Stimulated activated CD8-positive, alpha-beta memory T cell treated with anti-CD3 and anti-CD28 coated beads, Interleukin-4, amount 100 ng/mL, for 4 hours (primary cell): ENCODE measurements around the gene SGCD.

Experiments used
- DNase-seq, 2 donors: peaks; one replicate each; pipeline ENCODE4 v3.0.0-alpha.2; 2020; ENCODE audit warnings: low read depth in 2 of 2, low spot score in 1 of 2

The SGCD gene

GRCh38 chr5:156758011-156758791 lies 431.2 kb downstream of the SGCD start:
- no peak for DNase-seq

- no peak for DNase-seq
Observed at GRCh38 chr5:156759156-156759555, 432.2 kb downstream of the SGCD start.

- no peak for DNase-seq
Observed at GRCh38 chr5:156762771-156763170, 435.8 kb downstream of the SGCD start.

GRCh38 chr5:156764176-156764971 lies 437.4 kb downstream of the SGCD start:
- no peak for DNase-seq

GRCh38 chr5:156774273-156774672 lies 447.3 kb downstream of the SGCD start:
- DNase-seq, result no peak

DNA sequence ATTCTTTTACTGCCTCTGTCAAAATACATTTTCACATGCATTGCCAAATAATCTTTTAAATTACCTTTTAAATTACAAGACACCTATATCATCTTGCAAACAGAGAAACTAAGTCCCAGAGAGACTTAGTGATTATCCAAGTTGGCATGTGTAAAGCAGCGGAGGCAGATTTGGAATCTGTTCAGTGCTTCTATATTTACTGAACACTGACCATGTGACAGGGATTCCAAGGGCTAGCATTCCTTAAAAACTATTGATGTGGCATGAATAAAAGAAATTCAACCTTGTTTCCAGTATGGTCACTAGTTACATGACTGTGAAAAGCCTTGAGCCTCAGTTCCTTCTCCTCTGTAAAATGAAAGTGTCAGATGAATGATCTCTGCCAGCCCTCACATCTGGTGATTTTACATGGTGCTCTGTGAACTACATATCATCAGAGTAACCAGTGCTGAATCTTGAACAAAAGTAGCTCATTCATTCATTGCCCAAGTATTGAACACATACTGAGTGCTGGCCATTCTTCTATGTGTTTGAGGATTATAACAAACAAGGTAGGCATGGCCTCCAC lies 451.3 kb downstream of the SGCD start:
- no peak for DNase-seq

DNA sequence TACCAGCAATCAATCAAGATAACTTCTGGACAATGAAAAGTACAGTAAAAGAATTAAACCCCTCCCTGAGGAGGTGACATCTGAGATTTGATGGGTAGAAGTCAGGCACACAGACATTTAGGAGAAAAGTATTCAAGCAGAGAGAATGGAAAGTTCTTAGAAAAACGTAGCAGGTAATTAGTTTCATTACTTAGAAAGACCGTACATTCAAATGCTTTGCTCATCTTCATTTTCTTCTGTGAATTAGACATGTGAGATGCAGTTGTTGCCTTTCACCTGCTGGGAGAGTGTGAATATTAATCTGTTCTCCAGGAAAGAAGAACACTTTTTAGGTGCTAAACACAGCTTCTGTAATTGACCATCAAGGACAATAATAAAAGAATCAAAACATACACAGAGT lies 451.8 kb downstream of the SGCD start:
- DNase-seq, result no peak

DNA sequence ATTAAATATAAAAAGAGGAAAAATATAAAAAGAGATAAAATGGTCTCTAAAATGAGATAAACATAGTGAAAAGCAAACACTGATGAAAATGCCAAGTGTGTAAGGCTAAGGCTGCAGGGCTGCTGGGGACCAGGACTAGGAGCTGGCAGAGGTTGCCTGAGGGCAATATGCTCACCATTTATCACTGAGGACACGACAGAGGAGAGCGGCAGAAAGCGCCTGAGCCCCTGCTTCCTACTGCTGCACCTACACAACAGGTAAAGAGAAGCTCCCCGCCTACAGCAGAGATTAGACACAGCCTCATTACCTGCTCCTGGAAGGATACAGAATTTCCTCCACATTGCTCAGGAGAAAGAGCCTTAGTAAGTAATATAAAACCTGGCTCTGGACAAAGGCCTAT lies 452.5 kb downstream of the SGCD start:
- no peak for DNase-seq

DNA sequence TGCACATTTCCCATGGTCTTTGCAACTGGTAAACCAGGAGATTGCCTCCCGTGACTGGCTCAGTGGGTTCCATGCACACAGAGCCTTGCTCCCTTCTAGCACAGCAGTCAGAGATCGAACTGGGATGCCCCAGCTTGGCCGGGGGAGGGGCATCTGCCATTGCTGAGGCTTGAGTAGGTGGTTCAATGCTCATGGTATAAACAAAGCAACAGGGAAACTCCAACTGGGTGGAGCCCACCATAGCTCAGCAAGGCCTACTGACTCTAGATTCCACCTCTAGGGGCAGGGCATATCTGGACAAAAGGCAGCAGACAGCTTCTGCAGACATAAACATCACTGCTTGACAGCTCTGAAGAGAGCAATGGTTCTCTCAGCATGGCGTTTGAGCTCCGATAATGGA lies 456.1 kb downstream of the SGCD start:
- no peak for DNase-seq

- no peak for DNase-seq
Observed at GRCh38 chr5:156794687-156795086, 467.7 kb downstream of the SGCD start.

DNA sequence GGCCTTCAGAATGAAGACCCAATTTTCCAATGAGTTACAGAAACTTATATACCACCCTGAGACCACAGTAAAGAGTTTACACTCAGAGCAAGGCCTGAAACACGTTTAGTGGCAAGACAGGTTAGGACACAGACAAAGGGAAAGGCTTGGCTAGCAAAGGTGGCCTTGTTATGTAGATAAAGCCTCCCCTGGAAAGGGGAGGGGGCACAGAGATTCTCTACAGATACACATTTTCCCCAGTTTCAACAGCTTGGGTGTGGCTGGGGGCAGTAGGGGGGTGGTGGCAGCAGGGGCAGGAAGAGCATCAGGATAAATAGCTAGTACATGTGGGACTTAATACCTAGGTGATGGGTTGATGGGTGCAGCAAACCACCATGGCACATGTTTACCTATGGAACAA lies 471.2 kb downstream of the SGCD start:
- no peak for DNase-seq

DNA sequence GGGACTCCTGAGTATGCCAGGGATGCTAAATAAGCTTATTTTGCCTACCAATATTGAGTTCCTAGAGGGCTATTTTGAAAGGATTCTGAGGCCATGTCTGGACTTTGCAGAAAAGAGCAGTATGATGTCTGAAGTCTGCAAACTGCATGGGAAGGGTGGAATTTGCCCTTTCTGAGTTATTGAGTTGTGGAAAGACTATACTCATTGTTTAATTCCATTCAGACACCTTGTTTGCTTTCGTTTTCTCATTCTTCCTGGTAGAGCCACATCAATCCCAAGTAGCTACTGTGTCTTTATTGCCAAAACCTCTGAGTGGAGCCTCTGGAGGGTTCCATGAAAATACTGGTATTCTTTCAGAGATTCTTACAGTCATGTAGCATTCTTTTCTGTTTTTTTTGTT lies 472.2 kb downstream of the SGCD start:
- no peak for DNase-seq

DNA sequence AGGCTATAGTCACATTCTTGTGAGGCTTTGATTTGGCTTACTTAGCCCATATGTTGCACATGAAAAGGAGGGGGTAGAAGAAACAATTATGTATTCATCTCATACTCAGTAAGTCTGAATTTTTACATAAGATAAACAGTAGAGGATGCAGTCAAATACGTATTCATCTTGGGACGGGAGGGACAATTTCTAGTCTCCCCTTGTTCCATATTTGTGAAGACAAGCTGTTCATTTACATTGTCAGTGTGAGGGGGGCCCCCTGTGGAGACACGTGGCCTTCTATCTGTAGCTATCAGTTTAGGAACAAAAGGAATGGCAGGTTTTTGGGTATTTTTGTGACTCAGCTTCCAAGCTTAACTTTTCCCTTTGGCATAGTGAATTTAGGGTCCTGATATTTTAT lies 474.0 kb downstream of the SGCD start:
- no peak for DNase-seq

- no peak for DNase-seq
Observed at GRCh38 chr5:156802501-156802900, 475.5 kb downstream of the SGCD start.

GRCh38 chr5:156803404-156803803 lies 476.4 kb downstream of the SGCD start:
- no peak for DNase-seq

- DNase-seq, result no peak
Observed at GRCh38 chr5:156812959-156813358, 486.0 kb downstream of the SGCD start.

DNA sequence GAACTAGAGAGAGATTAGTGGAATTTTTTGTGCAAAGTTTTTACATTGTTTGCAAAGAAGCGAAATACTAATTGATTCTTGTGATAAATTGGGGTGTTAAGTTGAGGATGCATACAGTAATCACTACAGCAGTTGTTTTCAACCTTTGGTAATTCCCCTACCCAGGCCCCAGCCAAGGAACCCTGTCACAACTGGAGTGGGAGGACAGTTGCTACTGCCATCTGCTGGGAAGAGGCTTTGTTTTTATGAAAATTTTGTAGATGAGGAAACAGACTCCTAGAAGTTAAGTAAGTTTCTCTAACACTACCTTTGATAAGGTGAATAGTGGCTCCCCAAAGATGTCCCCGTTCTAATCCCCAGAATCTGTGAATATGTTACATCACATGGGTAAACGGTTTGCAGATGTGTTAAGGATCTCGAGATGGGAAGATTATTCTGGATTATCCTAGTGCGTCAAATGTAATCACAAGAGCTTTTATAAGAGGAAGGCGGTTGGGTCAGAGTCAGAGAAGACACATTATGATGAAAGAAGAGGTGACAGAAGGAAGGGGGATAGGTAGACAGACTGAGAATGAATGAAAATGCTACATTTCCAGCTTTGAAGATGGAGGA lies 489.1 kb downstream of the SGCD start:
- no peak for DNase-seq
